Upper lobe of right lung (tissue), 1 donor: ENCODE measurements around the gene NHSL2. TPM values are rescaled to one million over a fixed set of nuclear protein-coding genes. Genes with fewer than 3 reads are reported as not detected.

Experiments
- ATAC-seq: fragments of 200-7000 bp; cut with Tn5 transposase; one replicate; pipeline ENCODE4 v1.9.1; 2020; ENCODE audit warnings: mild to moderate bottlenecking, moderate library complexity
- DNase-seq: peaks from one replicate; pipeline ENCODE4 v3.0.0-alpha.2; 2020
- H3K27ac ChIP-seq: fragments of 200-600 bp; one replicate; pipeline ENCODE4 v1.8.0; 2022
- H3K27me3 ChIP-seq: fragments of 200-600 bp; one replicate; pipeline ENCODE4 v1.8.0; 2022; ENCODE audit warnings: mild to moderate bottlenecking
- H3K36me3 ChIP-seq: fragments of 200-600 bp; one replicate; pipeline ENCODE4 v1.8.0; 2022
- H3K4me1 ChIP-seq: fragments of 200-600 bp; one replicate; pipeline ENCODE4 v1.8.0; 2022
- H3K4me3 ChIP-seq: fragments of 200-600 bp; one replicate; pipeline ENCODE4 v1.8.0; 2022; ENCODE audit warnings: mild to moderate bottlenecking
- H3K9me3 ChIP-seq: fragments of 200-600 bp; one replicate; pipeline ENCODE4 v1.8.0; 2022
- intact Hi-C: fragments of 100-400 bp; cut with DNase I; formaldehyde crosslinking; loops from one replicate; pipeline ENCODE4 v1.11.0; 2022
- total RNA-seq: library from RNA; stranded (reverse); fragmentation: NEBNext Ultra II Directional; extraction: Animal tissue kit (Norgen Biotek cat#: 25700); gene quantifications from one replicate; pipeline ENCODE4 v1.2.1, GENCODE V29; 2021
- TF ChIP-seq, protein P1 (sequence below): fragments of 200-600 bp; IDR thresholded peaks from one replicate; pipeline ENCODE4 v1.8.0; 2022; ENCODE audit warnings: antibody characterized with exemption
- donor health status: DM: no; HTN: yes; CAD: no; lungs with severe emphysema.

Gene NHSL2
- total RNA-seq, 1 donor from 2014 or later: 17.3 TPM

DNA sequence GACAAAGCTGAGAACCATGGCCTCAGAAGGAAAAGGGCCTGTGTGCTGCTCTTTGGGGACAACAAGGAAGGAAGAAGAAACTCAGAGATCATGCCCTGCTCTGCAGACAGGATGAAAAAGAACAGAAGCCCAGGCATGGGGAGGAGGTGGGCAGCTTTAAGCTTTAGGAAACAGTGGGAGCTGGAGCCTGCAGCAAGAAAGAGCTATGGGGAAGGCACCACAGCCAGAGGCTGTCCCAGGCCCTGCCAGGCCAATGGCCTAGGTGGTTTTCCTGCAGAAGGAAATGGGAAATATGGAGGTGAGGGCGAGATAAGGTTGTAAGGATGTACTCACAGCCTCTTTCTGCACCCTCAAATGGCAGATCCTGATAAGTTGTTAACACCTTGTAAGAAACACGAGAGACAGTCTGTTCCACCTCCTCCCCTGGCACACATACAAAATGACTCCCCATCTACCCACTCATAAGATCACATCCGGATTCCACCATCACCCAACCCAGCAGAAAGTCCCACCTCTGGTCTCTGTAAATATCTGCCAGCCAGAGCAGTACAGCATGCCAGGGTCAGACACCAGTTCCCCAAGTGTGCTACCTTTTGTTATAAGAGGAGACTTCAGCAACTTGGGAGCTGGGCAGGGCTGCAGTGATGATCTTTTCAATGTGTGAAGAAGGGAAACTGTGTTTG is 115.8 kb downstream of the NHSL2 start:
- H3K9me3 ChIP-seq: no peaks in the 10 kb centered on the region
- H3K36me3 ChIP-seq: no peaks in the 10 kb centered on the region
- TF ChIP-seq, protein P1, sequence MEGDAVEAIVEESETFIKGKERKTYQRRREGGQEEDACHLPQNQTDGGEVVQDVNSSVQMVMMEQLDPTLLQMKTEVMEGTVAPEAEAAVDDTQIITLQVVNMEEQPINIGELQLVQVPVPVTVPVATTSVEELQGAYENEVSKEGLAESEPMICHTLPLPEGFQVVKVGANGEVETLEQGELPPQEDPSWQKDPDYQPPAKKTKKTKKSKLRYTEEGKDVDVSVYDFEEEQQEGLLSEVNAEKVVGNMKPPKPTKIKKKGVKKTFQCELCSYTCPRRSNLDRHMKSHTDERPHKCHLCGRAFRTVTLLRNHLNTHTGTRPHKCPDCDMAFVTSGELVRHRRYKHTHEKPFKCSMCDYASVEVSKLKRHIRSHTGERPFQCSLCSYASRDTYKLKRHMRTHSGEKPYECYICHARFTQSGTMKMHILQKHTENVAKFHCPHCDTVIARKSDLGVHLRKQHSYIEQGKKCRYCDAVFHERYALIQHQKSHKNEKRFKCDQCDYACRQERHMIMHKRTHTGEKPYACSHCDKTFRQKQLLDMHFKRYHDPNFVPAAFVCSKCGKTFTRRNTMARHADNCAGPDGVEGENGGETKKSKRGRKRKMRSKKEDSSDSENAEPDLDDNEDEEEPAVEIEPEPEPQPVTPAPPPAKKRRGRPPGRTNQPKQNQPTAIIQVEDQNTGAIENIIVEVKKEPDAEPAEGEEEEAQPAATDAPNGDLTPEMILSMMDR: no peak
- ATAC-seq (no peak), DNase-seq (no peak)
- no peak overlapping the region for H3K4me3 ChIP-seq
- no peaks in the 10 kb centered on the region for H3K27me3 ChIP-seq
- H3K4me1 ChIP-seq: no peaks in the 10 kb centered on the region
- H3K27ac ChIP-seq: no peak overlapping the region
- intact Hi-C loops: no loop called here

DNA sequence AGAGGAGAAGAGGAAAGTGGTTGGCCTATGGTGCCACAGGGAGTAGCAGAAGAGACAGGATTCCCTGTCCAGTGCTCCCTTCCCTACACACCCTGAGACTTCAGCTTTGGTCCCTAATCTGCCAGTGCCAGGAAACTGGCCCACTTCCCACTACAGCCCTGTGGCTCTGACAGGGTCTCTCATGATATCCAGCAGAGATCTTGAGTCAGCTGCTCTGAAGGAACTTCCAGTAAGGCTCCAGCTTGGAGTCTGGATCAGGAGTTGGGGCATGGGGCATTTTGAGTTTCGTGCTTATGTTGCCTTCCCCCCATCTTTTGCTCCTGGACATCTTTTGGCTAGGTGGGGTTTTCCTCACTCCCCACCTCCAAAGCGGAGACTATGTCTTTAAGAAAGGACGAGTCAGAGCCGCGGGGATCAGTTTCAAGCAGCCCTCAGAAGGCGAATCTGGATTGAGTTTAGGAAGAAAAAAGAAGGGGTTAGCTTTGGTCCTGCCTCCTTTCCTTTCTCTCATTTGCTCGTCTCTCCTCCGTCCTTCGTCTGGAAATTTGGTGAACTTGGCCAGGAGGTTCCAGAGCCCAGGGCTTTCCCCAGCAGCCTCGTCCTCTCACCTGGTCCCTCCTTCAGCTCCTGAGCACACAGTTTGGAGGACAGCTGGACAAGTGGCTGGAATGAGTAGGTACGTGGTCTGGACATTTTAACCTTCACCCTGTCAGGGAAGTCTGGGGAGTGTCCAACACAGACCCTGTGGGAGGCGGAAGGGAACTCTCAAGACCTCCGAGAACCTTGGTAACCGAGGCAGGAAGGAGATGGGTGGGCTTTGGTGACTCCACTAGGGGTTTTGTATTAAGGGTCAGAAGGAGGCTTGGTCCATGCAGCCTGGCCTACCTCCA is 116.6 kb downstream of the NHSL2 start:
- ATAC-seq (no peak), DNase-seq (no peak)
- Histone ChIP-seq H3K4me1 (no peaks in the 10 kb centered on the region), H3K4me3 (no peak overlapping the region), H3K27ac (no peak overlapping the region), H3K9me3 (no peaks in the 10 kb centered on the region), H3K36me3 (no peaks in the 10 kb centered on the region), H3K27me3 (no peaks in the 10 kb centered on the region)
- TF ChIP-seq, protein P1: no peak
- intact Hi-C loops: no loop called here

DNA sequence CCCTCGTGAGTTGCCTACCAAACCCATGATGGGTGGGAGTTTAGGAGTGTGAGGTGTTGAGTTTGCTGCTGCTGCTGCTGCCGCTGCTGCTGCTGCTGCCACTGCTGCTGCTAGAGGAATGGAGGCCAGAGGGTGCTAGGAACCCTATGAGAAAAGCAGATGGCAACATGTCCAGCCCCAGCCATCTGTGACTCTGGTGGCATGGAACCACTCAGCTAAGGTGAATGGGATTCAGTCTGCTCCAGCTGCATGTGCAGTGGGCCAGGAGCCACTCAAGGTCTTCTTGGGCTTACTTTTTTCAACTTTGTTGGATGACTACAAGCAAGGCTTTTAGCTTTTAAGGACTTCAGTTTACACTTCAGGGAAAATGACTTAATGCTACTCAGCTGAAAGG is 117.3 kb downstream of the NHSL2 start:
- intact Hi-C loops: no loop called here
- TF ChIP-seq, protein P1: no peak
- H3K4me3 ChIP-seq: no peak overlapping the region
- ATAC-seq (no peak), DNase-seq (no peak)
- no peaks in the 10 kb centered on the region for H3K27me3 ChIP-seq
- no peaks in the 10 kb centered on the region for H3K9me3 ChIP-seq
- H3K27ac ChIP-seq: no peak overlapping the region
- H3K36me3 ChIP-seq: no peaks in the 10 kb centered on the region
- no peaks in the 10 kb centered on the region for H3K4me1 ChIP-seq

DNA sequence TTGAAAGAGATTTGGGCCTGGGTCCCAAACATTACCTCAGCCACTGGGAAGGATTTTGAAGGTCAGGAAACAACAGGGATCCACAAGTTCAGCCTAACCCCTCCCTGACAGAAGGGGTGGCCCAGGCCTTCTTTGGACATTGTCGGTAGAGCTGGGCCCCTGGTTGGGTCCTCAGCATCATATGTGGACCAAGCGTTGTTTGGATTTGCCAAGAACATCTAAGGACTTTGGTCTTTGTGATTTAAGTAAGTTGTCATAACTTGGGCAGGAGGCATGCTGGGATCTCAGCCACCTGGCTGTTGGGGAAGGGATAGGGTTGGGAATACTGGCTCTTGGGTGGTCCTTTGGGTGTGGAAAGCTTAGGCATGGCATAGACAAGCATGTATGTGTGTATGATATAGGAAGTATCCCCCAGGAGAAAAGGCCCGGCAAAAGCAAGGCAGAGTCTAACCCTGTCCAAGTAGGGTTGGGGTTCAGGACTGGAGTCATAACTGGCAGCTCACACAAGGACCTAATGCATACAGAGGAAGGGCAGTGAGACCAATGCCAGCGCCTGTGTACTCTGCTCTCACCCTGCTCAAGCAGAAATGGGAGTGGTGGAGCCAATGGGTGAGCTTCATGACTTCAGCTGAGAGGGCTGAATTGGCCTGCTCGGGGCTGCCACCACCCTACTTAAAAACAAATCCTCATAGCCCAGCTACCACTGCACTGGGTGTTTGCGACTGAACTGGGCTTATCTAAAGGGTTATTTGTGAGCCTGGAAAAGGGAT is 118.2 kb downstream of the NHSL2 start:
- H3K27me3 ChIP-seq: no peaks in the 10 kb centered on the region
- ATAC-seq: peak; percentile 21
- no peak overlapping the region for H3K27ac ChIP-seq
- intact Hi-C loops: no loop called here
- H3K4me1 ChIP-seq: no peaks in the 10 kb centered on the region
- H3K36me3 ChIP-seq: no peaks in the 10 kb centered on the region
- TF ChIP-seq, protein P1: no peak
- no peak overlapping the region for H3K4me3 ChIP-seq
- H3K9me3 ChIP-seq: no peaks in the 10 kb centered on the region
- no peak for DNase-seq

DNA sequence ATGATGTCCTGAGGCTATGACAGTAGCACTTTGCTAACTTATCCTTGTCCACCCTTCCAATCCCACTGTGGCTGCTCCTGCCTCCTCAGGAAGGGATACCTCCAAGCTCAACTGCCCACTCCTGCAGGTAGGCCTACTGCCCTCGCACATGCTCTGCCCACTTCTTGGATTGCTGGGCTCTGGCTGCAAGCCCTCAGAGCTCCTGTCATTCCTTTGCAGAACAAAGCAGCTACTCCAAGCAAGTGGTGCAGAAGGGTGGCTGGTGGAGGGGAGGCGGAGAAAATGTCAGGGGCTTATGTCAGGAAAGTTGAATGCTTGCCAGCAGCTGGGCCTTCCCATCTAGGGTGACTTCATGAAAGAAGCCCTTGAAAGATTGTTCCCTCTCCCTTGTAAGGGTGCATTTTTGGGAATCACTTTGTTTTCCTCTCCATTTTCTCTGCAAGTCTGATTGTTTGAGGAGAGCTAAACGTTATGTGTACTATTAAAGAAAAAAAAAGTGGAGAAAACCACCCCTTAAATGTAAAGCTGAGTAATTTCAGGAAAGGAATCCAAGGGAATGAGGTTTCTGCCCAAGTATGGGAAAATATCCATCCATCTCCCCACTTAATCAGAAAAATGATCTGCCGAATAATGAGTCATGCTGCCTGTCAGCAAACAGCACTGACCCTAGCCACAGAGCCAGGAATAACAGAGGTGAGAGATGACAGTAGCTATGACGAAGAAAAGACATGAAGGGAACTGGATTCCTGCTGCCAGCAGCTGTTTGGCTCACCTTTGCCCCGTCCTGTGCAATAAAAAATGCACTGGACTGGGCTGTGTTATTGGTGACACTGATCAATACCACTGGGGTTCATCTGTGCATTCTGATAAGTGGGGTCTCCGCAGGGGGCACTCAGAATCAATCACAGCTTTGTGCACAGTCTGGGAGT is 119.1 kb downstream of the NHSL2 start:
- no peak overlapping the region for H3K27ac ChIP-seq
- TF ChIP-seq, protein P1: no peak
- no peak overlapping the region for H3K4me3 ChIP-seq
- no peaks in the 10 kb centered on the region for H3K4me1 ChIP-seq
- peak; percentile 33 for ATAC-seq
- H3K27me3 ChIP-seq: no peaks in the 10 kb centered on the region
- DNase-seq: no peak
- intact Hi-C loops: no loop called here
- no peaks in the 10 kb centered on the region for H3K9me3 ChIP-seq
- no peaks in the 10 kb centered on the region for H3K36me3 ChIP-seq
